ENCODE results near the gene KRTAP19-8.

Gene KRTAP19-8

GRCh38 chr21:31038376-31038775 lies at the start of gene KRTAP19-8:
Gene KRTAP19-8 (minus strand): TSS chr21:31038476. CDS start chr21:31038443, 33 bp downstream.
- no peak for DNase-seq (ENCODE audit: low spot score)

- DNase-seq (ENCODE audit: low spot score): no peak
Measured at GRCh38 chr21:31087639-31088473, 49.6 kb upstream of the KRTAP19-8 start.

- no peak for DNase-seq (ENCODE audit: low spot score)
Measured at GRCh38 chr21:31084689-31085088, 46.4 kb upstream of the KRTAP19-8 start.

- DNase-seq (ENCODE audit: low spot score): no peak
Measured at GRCh38 chr21:31078796-31079195, 40.5 kb upstream of the KRTAP19-8 start.

GRCh38 chr21:31078216-31078615 lies 39.9 kb upstream of the KRTAP19-8 start:
- DNase-seq (ENCODE audit: low spot score): no peak

GRCh38 chr21:31075848-31076247 lies 37.6 kb upstream of the KRTAP19-8 start:
- no peak for DNase-seq (ENCODE audit: low spot score)

- DNase-seq (ENCODE audit: low spot score): no peak
Measured at GRCh38 chr21:31072533-31072932, 34.3 kb upstream of the KRTAP19-8 start.

- no peak for DNase-seq (ENCODE audit: low spot score)
Measured at GRCh38 chr21:31064803-31065202, 26.5 kb upstream of the KRTAP19-8 start.

- no peak for DNase-seq (ENCODE audit: low spot score)
Measured at GRCh38 chr21:31052489-31053142, 14.3 kb upstream of the KRTAP19-8 start.

- no peak for DNase-seq (ENCODE audit: low spot score)
Measured at GRCh38 chr21:31050577-31051157, 12.4 kb upstream of the KRTAP19-8 start.

- no peak for DNase-seq (ENCODE audit: low spot score)
Measured at GRCh38 chr21:31045841-31046240, 7.6 kb upstream of the KRTAP19-8 start.

- DNase-seq (ENCODE audit: low spot score): no peak
Measured at GRCh38 chr21:31043471-31043870, 5.2 kb upstream of the KRTAP19-8 start.

- no peak for DNase-seq (ENCODE audit: low spot score)
Measured at GRCh38 chr21:31042080-31042464, 3.8 kb upstream of the KRTAP19-8 start.

- no peak for DNase-seq (ENCODE audit: low spot score)
Measured at GRCh38 chr21:31041295-31042079, 3.2 kb upstream of the KRTAP19-8 start.

GRCh38 chr21:31034378-31034777 lies 3.9 kb downstream of the KRTAP19-8 start:
- no peak for DNase-seq (ENCODE audit: low spot score)

GRCh38 chr21:31030367-31031106 lies 7.7 kb downstream of the KRTAP19-8 start:
- no peak for DNase-seq (ENCODE audit: low spot score)

- no peak for DNase-seq (ENCODE audit: low spot score)
Measured at GRCh38 chr21:31023680-31024079, 14.6 kb downstream of the KRTAP19-8 start.

GRCh38 chr21:31022306-31022705 lies 16.0 kb downstream of the KRTAP19-8 start:
- DNase-seq (ENCODE audit: low spot score): no peak

- no peak for DNase-seq (ENCODE audit: low spot score)
Measured at GRCh38 chr21:31018232-31018631, 20.0 kb downstream of the KRTAP19-8 start.

- DNase-seq (ENCODE audit: low spot score): no peak
Measured at GRCh38 chr21:31014891-31015290, 23.4 kb downstream of the KRTAP19-8 start.
